ENCODE measurements around the gene TPP2. TPM values are rescaled to one million over a fixed set of nuclear protein-coding genes. Genes with fewer than 3 reads are reported as not detected.

The TPP2 gene
- total RNA-seq, 1 experiment from 2014 or later: 36.7 TPM

GRCh38 chr13:102686024-102686423 lies 89.2 kb downstream of the TPP2 start:
- no TSS peak for BruUV-seq (replicated peaks)
- H4K20me1 ChIP-seq (ENCODE audit: insufficient read depth): no peaks in the 10 kb centered on the region
- POLR2A ChIA-PET: no interaction called here
- CTCF ChIA-PET: no interaction called here
- H2AFZ ChIP-seq (ENCODE audit: low read depth, low read length, poor library complexity, severe bottlenecking): no peak overlapping the region
- no peak overlapping the region for H3K4me3 ChIP-seq (replicated peaks in 1 of 2; ENCODE audit: low read depth in 1 of 2, low read length in 2 of 2)
- no peak overlapping the region for H3K9ac ChIP-seq (ENCODE audit: low read length)
- H3K27ac ChIP-seq (ENCODE audit: low read depth, low read length): no peak overlapping the region
- no peaks in the 10 kb centered on the region for H3K79me2 ChIP-seq (ENCODE audit: insufficient read depth, low read length)
- H3K9me3 ChIP-seq (ENCODE audit: control insufficient read depth in 1 of 2, insufficient read depth in 1 of 2, low read depth in 1 of 2, low read length in 2 of 2): no peaks in the 10 kb centered on the region
- TF ChIP-seq FOSL1 (IDR thresholded peaks at IDR 0.05; ENCODE audit: low read depth) (no peak), JUND (IDR thresholded peaks at IDR 0.05) (no peak), EGR1 (IDR thresholded peaks at IDR 0.05; ENCODE audit: low read depth) (no peak), ATF3 (IDR thresholded peaks at IDR 0.05) (no peak), ELF1 (IDR thresholded peaks at IDR 0.05; ENCODE audit: borderline replicate concordance, low read depth) (no peak), EZH2 (IDR thresholded peaks at IDR 0.05) (no peak)
- RAD21 ChIA-PET (ENCODE audit: low non-redundant PET in 1 of 2, low total read pairs in 2 of 2, uncharacterized antibody in 2 of 2, unreplicated experiment in 2 of 2): no interaction called here
- no peak for ATAC-seq
- H3K9me2 ChIP-seq (ENCODE audit: insufficient read depth): no peaks in the 10 kb centered on the region
- H3K36me3 ChIP-seq (ENCODE audit: control insufficient read depth in 1 of 2, insufficient read depth in 2 of 2, low read length in 2 of 2): no peaks in the 10 kb centered on the region
- H3K27me3 ChIP-seq (ENCODE audit: insufficient read depth, low read length): no peaks in the 10 kb centered on the region
- DNase-seq (ENCODE audit: low read depth, low spot score): no peak
- no peak overlapping the region for H3K4me2 ChIP-seq (ENCODE audit: low read length)
- no peaks in the 10 kb centered on the region for H3K4me1 ChIP-seq (ENCODE audit: control insufficient read depth in 1 of 2, insufficient read depth in 2 of 2, low read length in 2 of 2)
- intact Hi-C loops (cut with micrococcal nuclease): no loop called here

GRCh38 chr13:102687520-102687919 lies 90.7 kb downstream of the TPP2 start:
- peaks cover 6% of the 10 kb centered on the region; the same call in 1 of the 2 replicates for H3K27me3 ChIP-seq (ENCODE audit: insufficient read depth, low read length)
- H3K36me3 ChIP-seq (ENCODE audit: control insufficient read depth in 1 of 2, insufficient read depth in 2 of 2, low read length in 2 of 2): no peaks in the 10 kb centered on the region
- H3K9ac ChIP-seq (ENCODE audit: low read length): no peak overlapping the region
- TF ChIP-seq EGR1 (IDR thresholded peaks at IDR 0.05; ENCODE audit: low read depth) (no peak), SIN3A (IDR thresholded peaks at IDR 0.05; ENCODE audit: low read depth) (no peak), POLR2A (IDR thresholded peaks at IDR 0.05; ENCODE audit: borderline replicate concordance, extremely low read depth, insufficient read depth, insufficient read length) (no peak), ELF1 (IDR thresholded peaks at IDR 0.05; ENCODE audit: borderline replicate concordance, low read depth) (no peak)
- no peaks in the 10 kb centered on the region for H3K79me2 ChIP-seq (ENCODE audit: insufficient read depth, low read length)
- no peak for ATAC-seq
- no peak overlapping the region for H3K4me3 ChIP-seq (replicated peaks in 1 of 2; ENCODE audit: low read depth in 1 of 2, low read length in 2 of 2)
- H3K9me2 ChIP-seq (ENCODE audit: insufficient read depth): no peaks in the 10 kb centered on the region
- no peaks in the 10 kb centered on the region for H3K4me1 ChIP-seq (ENCODE audit: control insufficient read depth in 1 of 2, insufficient read depth in 2 of 2, low read length in 2 of 2)
- ChIA-PET CTCF (no interaction called here), POLR2A (no interaction called here), RAD21 (ENCODE audit: low non-redundant PET in 1 of 2, low total read pairs in 2 of 2, uncharacterized antibody in 2 of 2, unreplicated experiment in 2 of 2) (no interaction called here)
- no peak for DNase-seq (ENCODE audit: low read depth, low spot score)
- H4K20me1 ChIP-seq (ENCODE audit: insufficient read depth): no peaks in the 10 kb centered on the region
- H2AFZ ChIP-seq (ENCODE audit: low read depth, low read length, poor library complexity, severe bottlenecking): no peak overlapping the region
- no peak overlapping the region for H3K4me2 ChIP-seq (ENCODE audit: low read length)
- intact Hi-C loops (cut with micrococcal nuclease): no loop called here
- no peaks in the 10 kb centered on the region for H3K9me3 ChIP-seq (ENCODE audit: control insufficient read depth in 1 of 2, insufficient read depth in 1 of 2, low read depth in 1 of 2, low read length in 2 of 2)
- BruUV-seq (replicated peaks): no TSS peak
- H3K27ac ChIP-seq (ENCODE audit: low read depth, low read length): no peak overlapping the region
